HCT116 (cell line): Measurements from ENCODE around the gene PRKAG3. TPM values are rescaled to one million over a fixed set of nuclear protein-coding genes. Genes with fewer than 3 reads are reported as not detected.

ENCODE experiments used
- ATAC-seq: fragments of 200-7000 bp; cut with Tn5 transposase; 2 replicates; pipeline ENCODE4 v1.9.1; 2020; ENCODE audit warnings: mild to moderate bottlenecking, moderate library complexity
- BruUV-seq: library from RNA; stranded (reverse); fragments of 400-500 nt; replicated peaks from 2 replicates; lab custom pipeline; 2021; lab: Mats Ljungman, UMichigan
- CTCF ChIA-PET: fragments of 300-600 bp; sonication (Branson Sonifier 250); formaldehyde crosslinking; loops from one replicate; lab custom pipeline; 2021; ENCODE audit warnings: antibody characterized with exemption; lab: Charles Lee
- POLR2A ChIA-PET: fragments of 300-600, 350-600 bp; sonication (Branson Sonifier 250); formaldehyde crosslinking; loops from one replicate; lab custom pipeline; 2021; ENCODE audit warnings: antibody characterized with exemption; lab: Charles Lee
- RAD21 ChIA-PET, 2 experiments: fragments of 300-600 bp; sonication (Branson Sonifier 250); formaldehyde crosslinking; loops; one replicate each; lab custom pipeline; 2023; ENCODE audit warnings: low total read pairs in 2 of 2; ENCODE audit not compliant: uncharacterized antibody in 2 of 2, unreplicated experiment in 2 of 2, low non-redundant PET in 1 of 2; lab: Charles Lee
- DNase-seq: peaks from one replicate; pipeline ENCODE4 v3.0.0-alpha.2; 2010; ENCODE audit warnings: low read depth, low spot score
- H2AFZ ChIP-seq: fragments of 200-600 bp; shearing (Covaris generic), sonication (generic); 2 replicates; pipeline ENCODE4 v1.6.1; 2017; ENCODE audit warnings: low read depth, mixed run types, mixed read lengths, antibody characterized with exemption, low read length; ENCODE audit not compliant: poor library complexity, severe bottlenecking
- H3K27ac ChIP-seq: 2 replicates; pipeline ENCODE4 v1.5.1; 2012; ENCODE audit warnings: low read depth, low read length
- H3K27me3 ChIP-seq: fragments of 200-600 bp; sonication (generic); 2 replicates; pipeline ENCODE4 v1.6.1; 2016; ENCODE audit warnings: mixed run types, low read length, mixed read lengths; ENCODE audit not compliant: insufficient read depth
- H3K36me3 ChIP-seq, 2 experiments: fragments of 200-500 bp in 1 of 2; fragments of 200-600 bp in 1 of 2; sonication (Bioruptor generic) in 1 of 2; sonication (generic) in 1 of 2; 2 replicates each; pipeline versions ENCODE4 v1.5.1 to v1.6.1; 2014 to 2016; ENCODE audit warnings: low read length in 2 of 2, inconsistent platforms in 1 of 2, mixed read lengths in 1 of 2, mixed run types in 1 of 2; ENCODE audit not compliant: insufficient read depth in 2 of 2, control insufficient read depth in 1 of 2
- H3K4me1 ChIP-seq, 2 experiments: fragments of 200-600 bp in 1 of 2; sonication (generic) in 1 of 2; 2 replicates each; pipeline versions ENCODE4 v1.5.1 to v1.6.1; 2012 to 2017; ENCODE audit warnings: low read length in 2 of 2, inconsistent platforms in 1 of 2, mild to moderate bottlenecking in 1 of 2, mixed read lengths in 1 of 2, mixed run types in 1 of 2, moderate library complexity in 1 of 2; ENCODE audit not compliant: insufficient read depth in 2 of 2, control insufficient read depth in 1 of 2
- H3K4me2 ChIP-seq: fragments of 200-600 bp; sonication (generic); 2 replicates; pipeline ENCODE4 v1.6.1; 2017; ENCODE audit warnings: mixed run types, low read length, mixed read lengths
- H3K4me3 ChIP-seq, 2 experiments: fragments of 200-600 bp in 1 of 2; sonication (generic) in 1 of 2; replicated peaks in 1 of 2; 2 replicates each; pipeline ENCODE4 v1.5.1; 2011 to 2016; ENCODE audit warnings: low read length in 2 of 2, control low read depth in 1 of 2, low read depth in 1 of 2, mild to moderate bottlenecking in 1 of 2, mixed read lengths in 1 of 2, mixed run types in 1 of 2
- H3K79me2 ChIP-seq: fragments of 200-600 bp; sonication (generic); 2 replicates; pipeline ENCODE4 v1.6.1; 2017; ENCODE audit warnings: mild to moderate bottlenecking, mixed run types, low read length, moderate library complexity, mixed read lengths; ENCODE audit not compliant: insufficient read depth
- H3K9ac ChIP-seq: fragments of 200-600 bp; sonication (generic); 2 replicates; pipeline ENCODE4 v1.6.1; 2016; ENCODE audit warnings: low read length, mixed read lengths
- H3K9me2 ChIP-seq: fragments of 200-600 bp; sonication (generic), shearing (Covaris generic); 2 replicates; pipeline ENCODE4 v1.6.1; 2017; ENCODE audit warnings: mixed run types, mild to moderate bottlenecking, moderate library complexity; ENCODE audit not compliant: insufficient read depth
- H3K9me3 ChIP-seq, 2 experiments: fragments of 200-500 bp in 1 of 2; fragments of 200-600 bp in 1 of 2; sonication (Bioruptor generic) in 1 of 2; sonication (generic) in 1 of 2; 2 replicates each; pipeline ENCODE4 v1.6.1; 2014 to 2017; ENCODE audit warnings: low read length in 2 of 2, mixed read lengths in 2 of 2, inconsistent platforms in 1 of 2, low read depth in 1 of 2, mild to moderate bottlenecking in 1 of 2, mixed run types in 1 of 2, moderate library complexity in 1 of 2; ENCODE audit not compliant: control insufficient read depth in 1 of 2, insufficient read depth in 1 of 2
- H4K20me1 ChIP-seq: fragments of 200-600 bp; sonication (generic), shearing (Covaris generic); 2 replicates; pipeline ENCODE4 v1.6.1; 2017; ENCODE audit warnings: mixed run types, mild to moderate bottlenecking, moderate library complexity; ENCODE audit not compliant: insufficient read depth
- EGR1 ChIP-seq: IDR thresholded peaks from 2 replicates; pipeline ENCODE4 v1.6.1; 2012; ENCODE audit warnings: low read depth
- EZH2 ChIP-seq: fragments of 200-600 bp; sonication (generic); IDR thresholded peaks from 2 replicates; pipeline ENCODE4 v1.6.1; 2017; ENCODE audit warnings: antibody characterized with exemption, mixed run types
- TCF7L2 ChIP-seq: IDR thresholded peaks from 2 replicates; pipeline ENCODE4 v1.7.0; 2011; ENCODE audit warnings: borderline replicate concordance, inconsistent platforms; ENCODE audit not compliant: insufficient read depth, insufficient read length; ENCODE audit errors: extremely low read depth
- ZFX ChIP-seq: fragments of 450-650 bp; IDR thresholded peaks from 2 replicates; pipeline ENCODE4 v1.6.1; 2017
- intact Hi-C: fragments of 100-400 bp; cut with micrococcal nuclease; formaldehyde crosslinking; loops from 2 replicates; pipeline ENCODE4 v1.10.0; 2022
- total RNA-seq: library from RNA; stranded (reverse); gene quantifications from one replicate; pipeline ENCODE4 v1.2.1, GENCODE V29; 2021; ENCODE audit not compliant: unreplicated experiment

The PRKAG3 gene
- total RNA-seq, 1 experiment from 2014 or later, result not detected

DNA sequence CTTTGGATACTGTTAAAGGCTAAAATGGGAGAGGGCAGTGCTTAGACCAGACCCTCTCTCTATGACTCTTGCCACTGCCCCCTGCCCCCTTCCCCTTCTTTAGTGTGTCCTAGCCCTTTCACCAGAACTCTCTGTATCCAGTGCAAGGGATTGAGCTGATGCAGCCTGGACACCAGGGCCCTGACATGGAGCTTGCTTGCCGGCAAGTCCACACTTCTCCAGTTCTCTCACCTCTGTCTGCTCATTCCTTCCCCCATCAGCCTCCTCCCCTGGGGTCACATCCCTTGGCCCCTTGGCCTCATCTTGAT lies 26.5 kb upstream of the PRKAG3 start:
- Histone ChIP-seq H3K4me3 (no peak overlapping the region), H3K27ac (no peak overlapping the region), H3K4me2 (no peak overlapping the region), H3K9me3 (no peaks in the 10 kb centered on the region), H3K4me1 (peaks cover 23 to 47% of the 10 kb centered on the region in 2 experiments), H3K27me3 (peaks cover 13% of the 10 kb centered on the region; the same call in 1 of the 2 replicates), H3K79me2 (no peaks in the 10 kb centered on the region), H4K20me1 (no peaks in the 10 kb centered on the region), H2AFZ (no peak overlapping the region), H3K9ac (no peak overlapping the region), H3K9me2 (no peaks in the 10 kb centered on the region), H3K36me3 (no peaks in the 10 kb centered on the region)
- intact Hi-C loops, result no loop called here
- ChIA-PET RAD21 (no interaction called here), POLR2A (no interaction called here), CTCF (interaction anchor here (0.9 kb wide), 1 partner anchor 19 kb away, joined by 3 read pairs; no protein-coding TSS in a partner anchor)
- BruUV-seq, result no TSS peak
- ATAC-seq (no peak), DNase-seq (no peak)
- TF ChIP-seq EZH2 (no peak), ZFX (no peak)

DNA sequence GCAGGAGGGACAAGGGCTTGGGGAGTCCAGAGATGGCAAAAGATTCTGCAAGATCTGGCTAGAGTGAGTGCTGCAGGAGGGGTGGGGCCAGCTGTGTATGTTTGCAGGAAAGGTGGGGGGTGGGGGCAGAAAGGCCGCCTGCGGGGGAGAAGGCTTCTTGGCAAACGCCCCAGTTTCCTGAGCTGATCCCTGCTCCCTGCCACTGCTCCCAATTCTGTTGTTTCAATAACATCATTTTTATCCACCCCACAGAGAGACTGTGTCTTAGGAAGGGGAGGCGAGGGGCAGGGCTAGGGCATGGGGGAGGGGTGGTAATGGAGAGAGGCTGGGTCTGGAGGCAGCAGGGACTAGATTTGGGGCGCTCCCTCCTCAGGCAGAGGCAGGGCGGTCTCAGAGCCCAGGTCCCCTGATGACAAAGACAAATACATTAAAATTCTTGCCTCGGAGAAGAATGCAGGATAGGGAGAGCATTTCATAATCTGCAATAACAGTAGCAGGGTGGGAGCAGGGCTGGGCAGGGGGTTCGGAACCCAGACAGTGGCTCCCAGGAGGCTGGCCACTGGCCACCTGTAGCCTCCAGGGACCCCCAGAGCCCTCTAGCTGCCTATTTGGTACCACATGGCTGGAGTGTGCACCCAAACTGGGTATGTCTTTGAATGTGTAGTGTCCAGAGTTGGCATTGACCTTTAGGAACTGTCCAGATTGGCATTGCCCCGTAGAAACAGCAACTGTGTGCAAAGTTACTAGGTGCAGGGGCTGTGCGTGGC lies 26.0 kb upstream of the PRKAG3 start:
- Histone ChIP-seq H3K36me3 (no peaks in the 10 kb centered on the region), H3K9me2 (no peaks in the 10 kb centered on the region)
- no peak for DNase-seq
- TF ChIP-seq EGR1 (no peak), TCF7L2 (no peak)
- TF ChIP-seq, all 23 proteins: peak for 0
- no peak overlapping the region for H2AFZ ChIP-seq
- no peaks in the 10 kb centered on the region for H3K79me2 ChIP-seq
- no peaks in the 10 kb centered on the region for H3K9me3 ChIP-seq
- RAD21 ChIA-PET, result no interaction called here
- H3K27me3 ChIP-seq, result peaks cover 13% of the 10 kb centered on the region; the same call in 1 of the 2 replicates
- intact Hi-C loops, result no loop called here
- peaks cover 24 to 52% of the 10 kb centered on the region in 2 experiments for H3K4me1 ChIP-seq
- no peaks in the 10 kb centered on the region for H4K20me1 ChIP-seq
- H3K27ac ChIP-seq, result no peak overlapping the region
- no peak overlapping the region for H3K4me2 ChIP-seq
- BruUV-seq, result no TSS peak
- CTCF ChIA-PET, result interaction anchor here (0.7 to 0.9 kb wide), 2 partner anchors 19 to 298 kb away, joined by 3 read pairs; no protein-coding TSS in a partner anchor
- ATAC-seq, result no peak
- POLR2A ChIA-PET, result no interaction called here
- H3K4me3 ChIP-seq, result no peak overlapping the region
- no peak overlapping the region for H3K9ac ChIP-seq
